Testis (tissue), 2 donors: ENCODE measurements around the gene CCDC80.

Source experiments
- POLR2A ChIP-seq: fragments of 450-650 bp; IDR thresholded peaks from one replicate; pipeline ENCODE4 v1.6.1; 2017; ENCODE audit warnings: antibody characterized with exemption, mild to moderate bottlenecking, moderate library complexity
- TF ChIP-seq, protein P1 (sequence below), 3 experiments: fragments of 450-650 bp in 2 of 3; fragments of 200-600 bp in 1 of 3; sonication (generic) in 1 of 3; IDR thresholded peaks; one replicate each; pipeline ENCODE4 v1.5.1; 2016 to 2019; ENCODE audit warnings: antibody characterized with exemption in 3 of 3, mild to moderate bottlenecking in 2 of 3, moderate library complexity in 1 of 3

DNA sequence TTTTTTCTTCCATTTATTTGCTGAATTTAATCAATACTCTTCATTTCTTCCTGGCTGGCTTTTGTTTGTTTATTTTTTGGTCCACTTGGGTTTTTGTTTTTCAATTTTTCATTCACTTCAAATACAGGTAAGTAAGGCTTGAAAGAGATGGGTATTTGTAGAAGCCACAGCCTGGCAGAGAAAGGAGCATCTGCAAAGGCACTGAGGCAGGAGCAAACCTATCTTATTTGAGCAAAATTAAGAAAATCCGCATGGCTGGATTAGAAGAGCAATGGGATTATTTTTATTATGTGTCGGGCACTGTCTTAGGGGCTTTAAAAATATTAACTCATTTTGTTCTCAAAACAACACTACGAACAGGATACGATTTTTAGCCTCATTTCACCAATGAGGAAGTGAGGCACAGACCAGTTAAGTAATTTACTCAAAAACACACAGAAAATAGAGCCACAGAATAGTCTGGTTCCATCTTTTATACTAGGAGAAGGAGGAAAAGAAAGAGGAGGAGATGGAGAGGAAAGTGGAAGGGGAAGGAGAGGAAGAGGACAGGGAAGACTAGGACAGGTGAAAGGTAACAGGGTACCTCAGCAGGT, 35.1 kb upstream of the CCDC80 start:
- no peak for TF ChIP-seq POLR2A
- TF ChIP-seq, protein P1, sequence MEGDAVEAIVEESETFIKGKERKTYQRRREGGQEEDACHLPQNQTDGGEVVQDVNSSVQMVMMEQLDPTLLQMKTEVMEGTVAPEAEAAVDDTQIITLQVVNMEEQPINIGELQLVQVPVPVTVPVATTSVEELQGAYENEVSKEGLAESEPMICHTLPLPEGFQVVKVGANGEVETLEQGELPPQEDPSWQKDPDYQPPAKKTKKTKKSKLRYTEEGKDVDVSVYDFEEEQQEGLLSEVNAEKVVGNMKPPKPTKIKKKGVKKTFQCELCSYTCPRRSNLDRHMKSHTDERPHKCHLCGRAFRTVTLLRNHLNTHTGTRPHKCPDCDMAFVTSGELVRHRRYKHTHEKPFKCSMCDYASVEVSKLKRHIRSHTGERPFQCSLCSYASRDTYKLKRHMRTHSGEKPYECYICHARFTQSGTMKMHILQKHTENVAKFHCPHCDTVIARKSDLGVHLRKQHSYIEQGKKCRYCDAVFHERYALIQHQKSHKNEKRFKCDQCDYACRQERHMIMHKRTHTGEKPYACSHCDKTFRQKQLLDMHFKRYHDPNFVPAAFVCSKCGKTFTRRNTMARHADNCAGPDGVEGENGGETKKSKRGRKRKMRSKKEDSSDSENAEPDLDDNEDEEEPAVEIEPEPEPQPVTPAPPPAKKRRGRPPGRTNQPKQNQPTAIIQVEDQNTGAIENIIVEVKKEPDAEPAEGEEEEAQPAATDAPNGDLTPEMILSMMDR (IDR thresholded peaks at IDR 0.05), result no peak
